GDM1 (cell line): Measurements from ENCODE around the gene ZNF714.

Source experiments
- DNase-seq: peaks from one replicate; lab custom pipeline; 2025; lab: John Stamatoyannopoulos, UW

Gene ZNF714

GRCh38 chr19:21082011-21082975, at the start of gene ZNF714:
ZNF714 (plus strand) TSS chr19:21082203; CDS start chr19:21098269, 16,066 bp downstream.
- DNase-seq, result peak; percentile 74

DNA sequence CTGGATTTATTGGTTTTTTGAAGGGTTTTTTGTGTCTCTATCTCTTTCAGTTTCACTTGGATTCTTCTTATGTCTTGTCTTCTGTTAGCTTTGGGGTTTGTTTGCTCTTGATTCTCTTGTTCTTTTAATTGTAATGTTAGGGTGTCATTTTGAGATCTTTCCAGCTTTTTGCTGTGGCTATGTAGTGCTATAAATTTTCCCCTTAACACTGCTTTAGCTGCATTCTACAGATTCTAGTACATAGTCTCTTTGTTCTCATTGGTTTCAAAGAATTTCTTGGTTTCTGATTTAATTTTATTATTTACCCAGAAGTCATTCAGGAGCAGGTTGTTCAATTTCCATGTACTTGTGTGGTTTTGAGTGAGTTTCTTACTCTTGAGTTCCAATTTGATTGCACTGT, 37.0 kb upstream of the ZNF714 start:
- DNase-seq, result no peak

GRCh38 chr19:21046489-21046888, 35.5 kb upstream of the ZNF714 start:
- DNase-seq, result no peak

DNA sequence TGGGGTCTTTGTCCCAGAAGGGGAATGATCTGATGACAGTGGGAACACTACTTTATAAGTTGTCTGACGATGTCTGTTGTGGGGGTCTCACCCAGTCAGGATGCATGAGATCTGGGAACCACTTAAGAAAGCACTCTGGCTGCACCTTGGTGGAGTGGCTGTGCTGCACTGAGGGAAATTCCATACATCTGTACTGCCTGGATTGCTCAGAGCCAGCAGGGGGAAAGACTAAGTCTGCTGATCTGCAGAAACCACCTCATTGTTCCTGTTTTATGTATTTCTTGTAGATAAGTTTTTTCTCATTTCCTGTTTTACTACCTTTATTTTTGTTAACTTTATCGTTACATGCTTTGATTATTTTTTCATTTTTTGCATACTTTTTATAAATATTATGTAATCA, 34.3 kb upstream of the ZNF714 start:
- no peak for DNase-seq

DNA sequence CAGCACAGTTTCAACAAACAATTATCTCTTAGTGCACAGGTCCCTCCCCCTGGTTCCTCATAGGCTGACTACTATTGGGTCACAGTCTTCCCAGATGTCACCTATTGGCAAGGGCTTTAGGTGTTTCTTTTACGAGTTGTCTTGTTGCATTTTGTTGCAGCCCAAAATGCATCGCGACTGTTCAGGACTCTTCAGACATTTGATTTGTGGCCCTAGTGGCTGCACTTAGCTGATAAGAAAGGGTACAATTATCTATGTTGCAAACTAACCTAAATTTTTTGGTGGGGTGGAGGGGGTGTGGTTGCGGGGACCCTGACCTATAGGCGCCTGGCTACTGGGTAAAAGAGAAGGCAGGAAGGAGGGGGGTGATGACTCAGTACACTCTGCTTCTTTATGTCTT, 29.1 kb upstream of the ZNF714 start:
- DNase-seq, result no peak

DNA sequence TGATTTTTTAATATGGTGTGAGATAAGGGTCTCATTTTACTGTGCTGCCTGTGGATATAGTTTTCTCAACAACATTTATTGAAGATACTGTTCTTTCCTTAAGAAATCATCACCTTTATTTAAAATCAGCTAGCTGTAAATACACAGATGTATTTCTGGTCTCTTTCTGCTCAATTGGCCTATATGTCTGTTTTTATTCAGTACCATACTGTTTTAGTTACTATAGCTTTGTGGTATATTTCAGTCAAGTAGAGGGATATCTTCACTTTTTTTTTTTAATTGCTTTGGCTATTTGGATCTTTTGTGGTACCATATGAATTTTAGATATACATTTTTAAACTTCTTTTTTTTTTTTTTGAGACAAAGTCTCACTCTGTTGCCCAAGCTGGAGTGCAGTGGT, 16.7 kb upstream of the ZNF714 start:
- no peak for DNase-seq

DNA sequence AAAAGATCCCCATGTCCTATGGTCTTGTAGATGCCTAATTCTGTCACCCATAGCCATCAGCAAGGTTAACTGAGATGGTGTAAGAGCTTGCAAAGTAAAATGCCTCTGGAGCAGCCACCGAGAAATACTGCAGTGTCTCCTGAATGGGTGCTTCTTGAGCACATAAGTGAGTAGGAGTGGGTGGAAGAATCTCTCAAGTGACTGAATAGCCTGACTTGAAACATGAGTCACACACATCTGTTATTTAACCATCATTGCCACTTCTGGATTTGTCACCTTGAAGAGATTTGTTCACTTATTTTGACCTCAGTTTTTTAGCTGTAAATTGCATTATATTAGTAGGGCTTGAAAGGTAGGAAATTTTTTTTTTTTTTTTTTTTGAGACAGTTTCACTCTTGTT, 2.3 kb downstream of the ZNF714 start:
- no peak for DNase-seq

GRCh38 chr19:21087871-21088270, 5.9 kb downstream of the ZNF714 start:
- no peak for DNase-seq

DNA sequence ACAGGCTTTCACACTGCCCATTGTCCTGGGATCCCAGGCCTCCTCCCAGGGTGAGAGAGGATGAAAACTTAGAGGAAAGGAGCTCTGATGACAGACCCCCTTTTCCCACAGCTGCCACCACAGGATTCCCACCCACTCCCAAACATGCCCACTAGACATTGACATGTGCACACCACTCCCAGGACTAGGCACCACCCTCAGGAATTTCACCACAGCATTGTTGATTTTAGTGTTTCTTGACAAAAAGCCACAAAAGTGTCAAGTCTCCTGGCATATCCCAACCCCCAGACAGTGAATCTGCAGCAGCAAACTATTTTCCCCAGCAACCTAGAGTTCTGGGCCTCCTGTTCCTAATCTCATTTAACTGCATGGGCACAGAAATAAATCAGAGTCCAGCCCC, 10.1 kb downstream of the ZNF714 start:
- DNase-seq, result no peak

DNA sequence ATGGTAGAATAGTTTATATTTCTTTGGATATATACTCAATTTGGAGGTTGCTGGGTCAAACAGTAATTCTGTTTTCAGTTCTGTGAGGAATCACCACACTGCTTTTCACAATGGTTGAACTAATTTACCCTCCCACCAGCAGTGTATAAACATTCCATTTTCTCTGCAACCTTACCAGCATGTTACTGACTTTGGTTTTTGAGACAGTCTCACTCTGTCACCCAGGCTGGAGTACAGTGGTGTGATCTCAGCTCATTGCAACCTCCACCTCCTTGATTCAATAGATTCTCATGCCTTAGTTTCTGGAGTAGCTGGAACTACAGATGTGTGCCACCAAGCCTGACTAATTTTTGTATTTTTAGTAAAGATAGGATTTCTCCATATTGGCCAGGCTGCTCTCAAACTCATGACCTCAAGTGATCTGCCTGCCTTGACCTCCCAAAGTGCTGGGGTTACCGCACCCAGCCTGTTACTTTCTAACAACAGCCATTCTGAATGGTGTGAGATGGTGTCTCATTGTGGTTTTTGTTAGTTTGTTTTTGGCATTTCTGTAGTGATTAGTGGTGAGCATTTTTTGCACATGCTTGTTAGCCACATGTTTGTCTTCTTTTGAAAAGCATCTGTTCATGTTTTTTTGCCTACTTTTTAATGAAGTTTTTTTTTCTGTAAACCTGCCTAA, 12.5 kb downstream of the ZNF714 start:
- no peak for DNase-seq

- no peak for DNase-seq
Observed at GRCh38 chr19:21098291-21098690, 16.3 kb downstream of the ZNF714 start.

GRCh38 chr19:21101521-21102242, 19.7 kb downstream of the ZNF714 start:
- DNase-seq, result no peak

DNA sequence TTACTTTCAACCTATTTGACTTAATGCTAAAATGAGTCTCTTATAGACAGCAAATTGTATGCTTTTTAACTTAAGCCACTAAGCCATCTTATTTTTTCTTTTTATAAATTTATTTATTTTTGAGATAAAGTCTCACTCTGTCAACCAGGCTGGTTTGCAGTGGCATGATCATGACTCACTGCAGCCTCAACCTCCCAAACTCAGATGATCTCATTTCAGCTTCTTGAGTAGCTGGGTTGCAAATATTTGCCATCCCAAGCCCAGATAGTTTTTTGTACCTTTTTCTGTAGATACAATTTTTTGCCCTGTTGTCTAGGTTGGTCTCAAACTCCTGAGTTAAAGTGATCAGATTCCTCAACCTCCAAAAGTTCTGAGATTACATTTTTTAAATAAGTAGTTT, 27.1 kb downstream of the ZNF714 start:
- DNase-seq, result no peak

- DNase-seq, result no peak
Observed at GRCh38 chr19:21110183-21110582, 28.2 kb downstream of the ZNF714 start.

DNA sequence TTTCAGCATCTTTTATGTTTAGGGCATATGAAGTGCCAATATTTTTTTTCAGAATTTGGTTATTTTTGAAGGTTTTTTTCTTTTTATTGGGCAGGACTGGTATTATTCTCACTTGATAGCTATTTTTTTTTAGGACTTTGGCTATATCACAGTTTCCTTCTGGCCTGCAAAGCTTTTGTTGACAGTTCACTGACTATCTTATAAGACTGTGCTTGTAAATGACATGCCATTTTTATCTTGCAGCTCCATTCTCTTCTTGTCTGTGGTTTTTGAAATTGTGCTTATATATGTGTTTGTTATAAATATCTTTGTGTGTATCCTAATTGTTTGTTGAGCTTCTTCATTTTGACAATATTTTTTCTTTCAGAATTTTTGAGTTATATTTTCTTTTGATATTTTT, 33.4 kb downstream of the ZNF714 start:
- DNase-seq, result no peak

GRCh38 chr19:21117041-21117907, 35.3 kb downstream of the ZNF714 start:
- DNase-seq, result no peak

GRCh38 chr19:21126078-21126477, 44.1 kb downstream of the ZNF714 start:
- no peak for DNase-seq

GRCh38 chr19:21127001-21127400, 45.0 kb downstream of the ZNF714 start:
- DNase-seq, result no peak

DNA sequence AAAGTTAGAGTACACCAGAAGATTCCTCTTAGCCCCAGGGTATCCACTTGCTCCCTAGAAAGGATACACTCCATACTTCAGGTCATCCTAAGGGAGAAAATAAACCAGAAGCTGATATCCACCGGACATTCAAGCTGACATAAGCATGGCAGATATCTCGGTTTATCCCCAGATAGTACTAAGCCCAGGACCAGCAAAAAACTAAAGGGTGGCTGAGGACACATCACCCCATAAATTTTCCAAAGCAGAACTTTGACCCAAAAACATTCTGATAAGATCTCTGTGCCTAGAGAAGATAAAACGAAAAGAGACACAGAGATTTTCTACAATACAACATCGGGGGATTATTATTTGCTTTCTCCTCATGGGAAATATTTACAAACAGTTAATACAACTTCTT, 45.9 kb downstream of the ZNF714 start:
- no peak for DNase-seq

- no peak for DNase-seq
Observed at GRCh38 chr19:21128901-21129698, 47.1 kb downstream of the ZNF714 start.
